ENCODE data around the gene RNF166.
"Not testable (repeated sequence)": the region's sequence is repeated elsewhere in the genome, so short reads cannot be mapped to it uniquely, and the experiment has no call there.

Gene RNF166

DNA sequence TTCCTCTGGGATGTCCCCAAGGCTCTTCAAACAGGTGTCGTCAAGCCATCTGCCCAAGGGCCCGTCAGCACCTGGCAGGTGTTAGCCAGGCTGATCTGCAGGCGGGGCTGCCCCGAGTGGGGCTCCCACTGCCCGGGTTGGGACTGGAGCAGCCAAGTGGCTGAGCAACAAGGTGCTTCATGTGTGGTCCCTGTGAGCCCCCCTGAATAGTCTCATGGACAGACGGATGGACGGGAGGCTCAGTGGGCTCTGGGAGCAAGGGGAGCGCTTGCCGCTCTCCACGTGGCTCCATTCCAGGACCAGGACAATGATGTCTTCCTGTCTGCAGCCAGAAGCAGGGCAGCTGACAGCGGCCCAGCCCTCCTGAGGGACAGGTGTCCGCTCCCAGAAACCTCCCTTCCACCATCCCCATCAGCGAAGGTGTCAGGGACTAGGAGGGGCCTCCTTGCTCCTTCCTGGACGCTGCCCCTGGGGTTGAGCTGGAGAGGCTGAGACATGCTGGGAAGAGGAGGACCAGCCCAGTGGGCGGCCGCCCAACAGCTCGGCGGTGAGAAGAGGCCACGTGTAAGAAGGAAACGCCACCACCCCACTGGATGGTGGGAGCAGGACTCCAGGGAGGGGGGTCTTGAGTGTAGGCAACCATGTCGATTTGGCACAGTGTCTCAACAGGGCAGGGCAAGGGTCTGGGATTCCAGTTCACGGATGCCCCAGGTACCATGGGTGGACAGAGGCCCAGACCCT is 29.5 kb downstream of the RNF166 start:
- Histone ChIP-seq H3K9me3 (ENCODE audit: low read length) (no peaks in the 10 kb centered on the region), H3K4me3 (ENCODE audit: low read depth in 1 of 2, low read length in 2 of 2) (no peak overlapping the region), H3K27ac (ENCODE audit: low read depth, low read length) (no peak overlapping the region), H3K27me3 (ENCODE audit: control insufficient read depth in 1 of 2, insufficient read depth in 2 of 2, low read length in 2 of 2) (peaks cover 0 to 22% of the 10 kb centered on the region in 2 donors), H3K36me3 (ENCODE audit: insufficient read depth, low read length) (no peaks in the 10 kb centered on the region), H3K4me1 (ENCODE audit: insufficient read depth, low read length) (no peaks in the 10 kb centered on the region), H3K9ac (ENCODE audit: low read length) (no peak overlapping the region)

DNA sequence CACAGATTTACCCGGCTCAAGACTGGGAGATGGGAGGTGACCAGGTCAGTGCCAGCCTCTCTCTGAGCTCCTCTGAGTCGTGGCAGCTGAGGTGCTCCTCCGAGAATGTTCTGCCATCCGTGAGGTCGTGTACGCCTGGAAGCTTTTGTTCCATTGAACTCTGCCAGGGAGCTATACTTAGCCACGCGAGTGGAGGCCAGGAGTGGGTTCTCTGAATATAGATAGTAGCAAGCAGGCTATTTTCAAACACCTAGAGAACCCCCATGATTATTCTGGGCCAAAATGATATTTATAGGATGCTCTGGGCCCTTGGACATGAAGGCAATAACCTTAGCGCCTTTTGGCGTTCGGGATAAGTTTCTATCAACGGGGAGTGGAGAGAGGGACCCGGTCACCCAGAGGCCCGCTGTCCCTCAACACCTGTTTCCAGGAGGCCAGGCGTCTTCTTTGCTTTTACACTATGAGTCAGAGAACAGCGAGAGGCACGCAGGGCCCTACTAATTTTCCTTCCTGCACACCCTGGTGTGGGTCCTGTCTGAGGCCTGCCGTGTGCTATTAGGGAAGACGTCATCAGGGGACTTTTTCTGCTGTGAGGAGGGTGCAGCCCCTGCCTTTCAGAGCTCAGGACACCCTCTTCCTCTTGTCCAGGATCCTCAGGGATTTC is 32.4 kb downstream of the RNF166 start:
- no peaks in the 10 kb centered on the region for H3K36me3 ChIP-seq (ENCODE audit: insufficient read depth, low read length)
- no peak overlapping the region for H3K27ac ChIP-seq (ENCODE audit: low read depth, low read length)

GRCh38 chr16:88672776-88673175 is 33.4 kb downstream of the RNF166 start:
- H3K4me1 ChIP-seq (ENCODE audit: insufficient read depth, low read length): no peaks in the 10 kb centered on the region
- H3K36me3 ChIP-seq (ENCODE audit: insufficient read depth, low read length): no peaks in the 10 kb centered on the region
- H3K27ac ChIP-seq (ENCODE audit: low read depth, low read length): no peak overlapping the region
- no peaks in the 10 kb centered on the region for H3K27me3 ChIP-seq (ENCODE audit: control insufficient read depth in 1 of 2, insufficient read depth in 2 of 2, low read length in 2 of 2)
- H3K4me3 ChIP-seq (ENCODE audit: low read depth in 1 of 2, low read length in 2 of 2): no peak overlapping the region
- H3K9me3 ChIP-seq (ENCODE audit: low read length): no peaks in the 10 kb centered on the region
- H3K9ac ChIP-seq (ENCODE audit: low read length): no peak overlapping the region

More for the DNA sequence above, 32.4 kb downstream of the RNF166 start:
- H3K4me1 ChIP-seq (ENCODE audit: insufficient read depth, low read length): no peaks in the 10 kb centered on the region
- no peaks in the 10 kb centered on the region for H3K9me3 ChIP-seq (ENCODE audit: low read length)
- H3K27me3 ChIP-seq (ENCODE audit: control insufficient read depth in 1 of 2, insufficient read depth in 2 of 2, low read length in 2 of 2): peaks cover 0 to 9% of the 10 kb centered on the region in 2 donors
- no peak overlapping the region for H3K4me3 ChIP-seq (ENCODE audit: low read depth in 1 of 2, low read length in 2 of 2)
- H3K9ac ChIP-seq (ENCODE audit: low read length): no peak overlapping the region

GRCh38 chr16:88671806-88672205 is 34.4 kb downstream of the RNF166 start:
- no peaks in the 10 kb centered on the region for H3K4me1 ChIP-seq (ENCODE audit: insufficient read depth, low read length)
- no peak overlapping the region for H3K4me3 ChIP-seq (ENCODE audit: low read depth in 1 of 2, low read length in 2 of 2)
- no peaks in the 10 kb centered on the region for H3K27me3 ChIP-seq (ENCODE audit: control insufficient read depth in 1 of 2, insufficient read depth in 2 of 2, low read length in 2 of 2)
- H3K9me3 ChIP-seq (ENCODE audit: low read length): no peaks in the 10 kb centered on the region
- no peak overlapping the region for H3K9ac ChIP-seq (ENCODE audit: low read length)
- no peaks in the 10 kb centered on the region for H3K36me3 ChIP-seq (ENCODE audit: insufficient read depth, low read length)
- H3K27ac ChIP-seq (ENCODE audit: low read depth, low read length): no peak overlapping the region

DNA sequence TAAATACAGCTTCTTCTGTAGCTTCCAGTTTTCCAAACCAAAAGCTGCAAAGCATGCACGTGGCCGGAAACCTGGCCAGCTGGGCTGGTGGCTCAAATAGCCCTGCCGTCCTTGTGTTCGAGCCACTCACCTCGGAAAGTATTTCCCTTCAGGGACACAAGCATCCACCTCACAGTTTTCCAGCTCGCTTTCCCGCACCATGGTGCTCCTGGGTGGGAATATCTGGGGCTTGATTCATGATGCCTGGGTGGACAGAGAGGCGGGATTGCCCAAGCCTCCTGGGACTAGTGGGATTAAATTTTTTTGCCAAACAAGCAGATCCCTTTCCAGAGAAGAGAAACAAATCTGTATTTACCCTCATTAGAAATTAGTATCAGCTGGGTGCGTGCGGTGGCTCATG is 36.2 kb downstream of the RNF166 start:
- no peaks in the 10 kb centered on the region for H3K9me3 ChIP-seq (ENCODE audit: low read length)
- no peaks in the 10 kb centered on the region for H3K36me3 ChIP-seq (ENCODE audit: insufficient read depth, low read length)
- H3K27me3 ChIP-seq (ENCODE audit: control insufficient read depth in 1 of 2, insufficient read depth in 2 of 2, low read length in 2 of 2): no peaks in the 10 kb centered on the region
- H3K4me3 ChIP-seq (ENCODE audit: low read depth in 1 of 2, low read length in 2 of 2): no peak overlapping the region
- H3K27ac ChIP-seq (ENCODE audit: low read depth, low read length): no peak overlapping the region
- no peak overlapping the region for H3K9ac ChIP-seq (ENCODE audit: low read length)
- no peaks in the 10 kb centered on the region for H3K4me1 ChIP-seq (ENCODE audit: insufficient read depth, low read length)

GRCh38 chr16:88669493-88669892 is 36.7 kb downstream of the RNF166 start:
- H3K9ac ChIP-seq (ENCODE audit: low read length): not testable (repeated sequence)

GRCh38 chr16:88667461-88667860 is 38.7 kb downstream of the RNF166 start:
- no peak overlapping the region for H3K27ac ChIP-seq (ENCODE audit: low read depth, low read length)
- no peaks in the 10 kb centered on the region for H3K36me3 ChIP-seq (ENCODE audit: insufficient read depth, low read length)
- no peaks in the 10 kb centered on the region for H3K27me3 ChIP-seq (ENCODE audit: control insufficient read depth in 1 of 2, insufficient read depth in 2 of 2, low read length in 2 of 2)
- no peak overlapping the region for H3K4me3 ChIP-seq (ENCODE audit: low read depth in 1 of 2, low read length in 2 of 2)
- H3K9me3 ChIP-seq (ENCODE audit: low read length): no peaks in the 10 kb centered on the region
- H3K4me1 ChIP-seq (ENCODE audit: insufficient read depth, low read length): no peaks in the 10 kb centered on the region
- H3K9ac ChIP-seq (ENCODE audit: low read length): no peak overlapping the region

More at GRCh38 chr16:88669493-88669892, 36.7 kb downstream of the RNF166 start:
- not testable (repeated sequence) for H3K9me3 ChIP-seq (ENCODE audit: low read length); H3K4me1 ChIP-seq (ENCODE audit: insufficient read depth, low read length); H3K27me3 ChIP-seq (ENCODE audit: control insufficient read depth in 1 of 2, insufficient read depth in 2 of 2, low read length in 2 of 2); H3K36me3 ChIP-seq (ENCODE audit: insufficient read depth, low read length); H3K27ac ChIP-seq (ENCODE audit: low read depth, low read length); H3K4me3 ChIP-seq (ENCODE audit: low read depth in 1 of 2, low read length in 2 of 2)

- Histone ChIP-seq H3K4me1 (ENCODE audit: insufficient read depth, low read length) (peaks cover 4% of the 10 kb centered on the region), H3K9ac (ENCODE audit: low read length) (no peak overlapping the region), H3K9me3 (ENCODE audit: low read length) (no peaks in the 10 kb centered on the region), H3K4me3 (ENCODE audit: low read depth in 1 of 2, low read length in 2 of 2) (no peak overlapping the region), H3K27me3 (ENCODE audit: control insufficient read depth in 1 of 2, insufficient read depth in 2 of 2, low read length in 2 of 2) (no peaks in the 10 kb centered on the region), H3K36me3 (ENCODE audit: insufficient read depth, low read length) (no peaks in the 10 kb centered on the region), H3K27ac (ENCODE audit: low read depth, low read length) (no peak overlapping the region)
Measured at GRCh38 chr16:88665570-88665969, 40.6 kb downstream of the RNF166 start.

DNA sequence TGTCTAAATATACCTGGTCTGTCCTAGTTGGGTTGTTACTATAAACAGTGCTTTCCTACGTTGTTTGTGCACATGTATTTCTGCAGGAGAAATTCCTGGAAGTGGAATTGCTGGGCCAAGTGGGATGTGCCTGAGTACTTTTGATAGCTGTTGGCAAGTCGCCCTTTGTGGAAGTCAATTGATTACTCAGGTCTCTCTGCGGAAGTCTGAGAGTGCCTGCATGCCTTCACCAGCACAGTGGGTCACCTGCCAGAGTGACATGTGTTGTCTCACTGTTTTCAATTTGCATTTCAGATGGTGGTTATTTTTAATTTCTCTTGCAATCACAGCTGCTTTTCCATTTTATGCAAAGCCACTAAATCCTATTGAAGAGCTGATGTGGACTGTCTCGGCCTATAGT is 41.1 kb downstream of the RNF166 start:
- Histone ChIP-seq H3K9me3 (ENCODE audit: low read length) (no peaks in the 10 kb centered on the region), H3K4me3 (ENCODE audit: low read depth in 1 of 2, low read length in 2 of 2) (no peak overlapping the region), H3K4me1 (ENCODE audit: insufficient read depth, low read length) (peaks cover 4% of the 10 kb centered on the region), H3K27ac (ENCODE audit: low read depth, low read length) (no peak overlapping the region), H3K9ac (ENCODE audit: low read length) (no peak overlapping the region), H3K27me3 (ENCODE audit: control insufficient read depth in 1 of 2, insufficient read depth in 2 of 2, low read length in 2 of 2) (no peaks in the 10 kb centered on the region), H3K36me3 (ENCODE audit: insufficient read depth, low read length) (no peaks in the 10 kb centered on the region)

GRCh38 chr16:88662843-88663606 is 43.2 kb downstream of the RNF166 start, which contains the start of gene MVD:
Gene MVD, minus strand, starts transcription at chr16:88663091. Its CDS starts 11 bp downstream, at chr16:88663080.
- no peaks in the 10 kb centered on the region for H3K9me3 ChIP-seq (ENCODE audit: low read length)
- H3K9ac ChIP-seq (ENCODE audit: low read length): peak within 1 kb of the TSS; percentile 37
- H3K4me1 ChIP-seq (ENCODE audit: insufficient read depth, low read length): peaks cover 4% of the 10 kb centered on the region
- no peaks in the 10 kb centered on the region for H3K27me3 ChIP-seq (ENCODE audit: control insufficient read depth in 1 of 2, insufficient read depth in 2 of 2, low read length in 2 of 2)
- H3K27ac ChIP-seq (ENCODE audit: low read depth, low read length): peak within 1 kb of the TSS; percentile 68
- peak within 1 kb of the TSS; percentile 80 for H3K4me3 ChIP-seq (ENCODE audit: low read depth in 1 of 2, low read length in 2 of 2)
- no peaks in the 10 kb centered on the region for H3K36me3 ChIP-seq (ENCODE audit: insufficient read depth, low read length)

- Histone ChIP-seq H3K4me3 (ENCODE audit: low read depth in 1 of 2, low read length in 2 of 2) (peak overlapping the region; percentile 80), H3K27me3 (ENCODE audit: control insufficient read depth in 1 of 2, insufficient read depth in 2 of 2, low read length in 2 of 2) (no peaks in the 10 kb centered on the region), H3K27ac (ENCODE audit: low read depth, low read length) (peak overlapping the region; percentile 53), H3K36me3 (ENCODE audit: insufficient read depth, low read length) (no peaks in the 10 kb centered on the region), H3K4me1 (ENCODE audit: insufficient read depth, low read length) (peaks cover 4% of the 10 kb centered on the region), H3K9ac (ENCODE audit: low read length) (peak overlapping the region; percentile 37), H3K9me3 (ENCODE audit: low read length) (no peaks in the 10 kb centered on the region)
Measured at GRCh38 chr16:88662222-88662842, 43.9 kb downstream of the RNF166 start.

Measured in muscle layer of colon (tissue), 2 donors.